GM23338 (cell line): ENCODE results near the gene DPF3.

Source experiments
- CREB1 ChIP-seq: fragments of 250-450 bp; sonication (Bioruptor Pico); IDR thresholded peaks from 2 replicates; pipeline ENCODE4 v1.5.0; 2020; ENCODE audit warnings: low read depth, mild to moderate bottlenecking, moderate library complexity
- CTCF ChIP-seq, 2 experiments: fragments of 200-600 bp in 1 of 2; sonication (generic) in 1 of 2; conservative IDR thresholded peaks; 2 replicates each; pipeline versions ENCODE4 v1.5.1 to v1.6.1; 2016 to 2017; ENCODE audit warnings: antibody characterized with exemption in 2 of 2, low read depth in 2 of 2, mild to moderate bottlenecking in 2 of 2, moderate library complexity in 1 of 2
- ETS1 ChIP-seq: IDR thresholded peaks from 2 replicates; pipeline ENCODE4 v1.6.1; 2016; ENCODE audit warnings: antibody characterized with exemption
- EZH2 ChIP-seq: fragments of 200-600 bp; sonication (generic); IDR thresholded peaks from one replicate; pipeline ENCODE4 v1.8.0; 2017; ENCODE audit warnings: antibody characterized with exemption, mild to moderate bottlenecking, low read depth; ENCODE audit not compliant: unreplicated experiment
- EZH2phosphoT487 ChIP-seq: fragments of 200-600 bp; sonication (generic); IDR thresholded peaks from one replicate; pipeline ENCODE4 v1.8.1; 2018; ENCODE audit warnings: antibody characterized with exemption; ENCODE audit not compliant: unreplicated experiment
- JUNB ChIP-seq: IDR thresholded peaks from one replicate; pipeline ENCODE4 v1.6.1; 2016; ENCODE audit warnings: antibody characterized with exemption; ENCODE audit not compliant: unreplicated experiment
- NANOG ChIP-seq: IDR thresholded peaks from 2 replicates; pipeline ENCODE4 v1.6.1; 2016; ENCODE audit warnings: antibody characterized with exemption, borderline replicate concordance
- POLR2AphosphoS5 ChIP-seq: IDR thresholded peaks from 2 replicates; pipeline ENCODE4 v1.6.1; 2016; ENCODE audit warnings: antibody characterized with exemption, low read depth
- REST ChIP-seq: IDR thresholded peaks from one replicate; pipeline ENCODE4 v1.6.1; 2018; ENCODE audit warnings: antibody characterized with exemption; ENCODE audit not compliant: unreplicated experiment
- STAT1 ChIP-seq: IDR thresholded peaks from one replicate; pipeline ENCODE4 v1.6.1; 2016; ENCODE audit warnings: antibody characterized with exemption; ENCODE audit not compliant: unreplicated experiment
- ZNF114 ChIP-seq: fragments of 250-450 bp; sonication (Bioruptor Pico); IDR thresholded peaks from 2 replicates; pipeline ENCODE4 v1.5.0; 2020; ENCODE audit warnings: mild to moderate bottlenecking, moderate library complexity
- ZNF331 ChIP-seq: fragments of 250-450 bp; sonication (Bioruptor Pico); IDR thresholded peaks from 2 replicates; pipeline ENCODE4 v1.5.0; 2020; ENCODE audit warnings: low read depth, mild to moderate bottlenecking, moderate library complexity
- ZNF462 ChIP-seq: fragments of 250-450 bp; sonication (Bioruptor Pico); IDR thresholded peaks from 2 replicates; pipeline ENCODE4 v1.5.0; 2020; ENCODE audit warnings: mild to moderate bottlenecking, moderate library complexity

GRCh38 chr14:72647782-72648181 lies 246.1 kb downstream of the DPF3 start:
- no peak for TF ChIP-seq CTCF (conservative IDR thresholded peaks at IDR 0.05; ENCODE audit: low read depth in 2 of 2)
- TF ChIP-seq EZH2phosphoT487 = no peak
- no peak for TF ChIP-seq POLR2AphosphoS5
- TF ChIP-seq ZNF331 = no peak
- no peak for TF ChIP-seq REST
- TF ChIP-seq CREB1 (CRISPR knock-in tag) = no peak
- TF ChIP-seq JUNB = no peak
- TF ChIP-seq ZNF462 (CRISPR knock-in tag) = no peak
- TF ChIP-seq ZNF114 (CRISPR knock-in tag) = no peak
- no peak for TF ChIP-seq EZH2
- TF ChIP-seq ETS1 = no peak
- no peak for TF ChIP-seq STAT1
- TF ChIP-seq NANOG = no peak
